GM19395 (cell line): Measurements from ENCODE around the gene KREMEN1.

ENCODE experiments used
- ATAC-seq: cut with Tn5 transposase; IDR thresholded peaks from one replicate; pipeline ENCODE4 v1.9.1; 2021; ENCODE audit warnings: mild to moderate bottlenecking, moderate library complexity; ENCODE audit not compliant: unreplicated experiment

Gene KREMEN1

GRCh38 chr22:29126670-29127395, 54.0 kb downstream of the KREMEN1 start:
- ATAC-seq = no peak

- no peak for ATAC-seq
Measured at GRCh38 chr22:29128891-29129807, 56.3 kb downstream of the KREMEN1 start.

GRCh38 chr22:29129808-29130140, 56.9 kb downstream of the KREMEN1 start:
- no peak for ATAC-seq

- no peak for ATAC-seq
Measured at GRCh38 chr22:29130476-29130875, 57.6 kb downstream of the KREMEN1 start.

GRCh38 chr22:29133603-29134133, 60.8 kb downstream of the KREMEN1 start:
- ATAC-seq = no peak

GRCh38 chr22:29134448-29134847, 61.6 kb downstream of the KREMEN1 start:
- no peak for ATAC-seq

- no peak for ATAC-seq
Measured at GRCh38 chr22:29136782-29137700, 64.2 kb downstream of the KREMEN1 start.

- ATAC-seq = no peak
Measured at GRCh38 chr22:29138556-29139305, 65.9 kb downstream of the KREMEN1 start.

- no peak for ATAC-seq
Measured at GRCh38 chr22:29139965-29140782, 67.3 kb downstream of the KREMEN1 start.

- ATAC-seq = no peak
Measured at GRCh38 chr22:29141078-29141688, 68.3 kb downstream of the KREMEN1 start.

GRCh38 chr22:29142116-29142515, 69.3 kb downstream of the KREMEN1 start:
- no peak for ATAC-seq

- ATAC-seq = no peak
Measured at GRCh38 chr22:29143941-29144785, 71.3 kb downstream of the KREMEN1 start.

GRCh38 chr22:29144786-29145160, 71.9 kb downstream of the KREMEN1 start:
- ATAC-seq = no peak

GRCh38 chr22:29145321-29146072, 72.7 kb downstream of the KREMEN1 start:
- ATAC-seq = no peak

- no peak for ATAC-seq
Measured at GRCh38 chr22:29146091-29146560, 73.3 kb downstream of the KREMEN1 start.

- no peak for ATAC-seq
Measured at GRCh38 chr22:29146771-29147170, 73.9 kb downstream of the KREMEN1 start.

- ATAC-seq = no peak
Measured at GRCh38 chr22:29147331-29147899, 74.6 kb downstream of the KREMEN1 start.
